ENCODE measurements around the gene MTCL1. TPM values are rescaled to one million over a fixed set of nuclear protein-coding genes. Genes with fewer than 3 reads are reported as not detected.
A peak's percentile ranks its signal among the peaks of the same experiment; 100 is the strongest.

MTCL1 gene
- total RNA-seq (2022) = 297 and 314 TPM in 2 replicates
- Bru-seq, nascent RNA = percentile 99 among the genes with signal in this experiment
- BruChase-seq, experiment 1, labeled RNA remaining after a 6-hour chase = percentile 95 among the genes with signal in this experiment
- BruChase-seq, experiment 2, labeled RNA remaining after a 2-hour chase = percentile 95 among the genes with signal in this experiment
- long read RNA-seq, transcript MTCL1-216 (1 exons, 2,856 nt) = major isoform, 6 of 115 reads
- long read RNA-seq, partial matches to known transcripts = 87 of 115 reads
- long read RNA-seq, other reads (novel, unspliced or antisense) = 22 of 115 reads

GRCh38 chr18:8705238-8705960 is at the start of gene MTCL1:
Gene MTCL1 (plus strand): TSS chr18:8705556. CDS start chr18:8705661, 105 bp downstream.
- no TSS peak for BruUV-seq (replicated peaks)
- peak; percentile 59 for DNase-seq
- CTCF ChIA-PET = interaction anchor here (1.3 to 1.8 kb wide), 2 partner anchors 8 to 16 kb away, joined by 4 to 6 read pairs; no protein-coding TSS in a partner anchor
- intact Hi-C loops (cut with micrococcal nuclease; ENCODE audit: unreplicated experiment) = loop anchor here (5.0 to 10.0 kb wide), 4 partner anchors 42 to 429 kb away; partner anchors contain the start of gene ANKRD12
- Mint-ChIP-seq H3K4me1 (ENCODE audit: low read depth, unreplicated experiment) (peaks cover 52% of the 10 kb centered on the region), H3K27me3 (ENCODE audit: unreplicated experiment) (no peaks in the 10 kb centered on the region), H3K4me3 (ENCODE audit: low read depth, unreplicated experiment) (peak within 1 kb of the TSS; percentile 92), H3K27ac (ENCODE audit: unreplicated experiment) (peak within 1 kb of the TSS; percentile 90), H3K36me3 (ENCODE audit: insufficient read depth, unreplicated experiment) (peaks cover 58% of the 10 kb centered on the region), H3K9me3 (ENCODE audit: low read depth, unreplicated experiment) (no peaks in the 10 kb centered on the region)
- TF ChIP-seq CTCF (IDR thresholded peaks at IDR 0.05; ENCODE audit: unreplicated experiment) = no peak

DNA sequence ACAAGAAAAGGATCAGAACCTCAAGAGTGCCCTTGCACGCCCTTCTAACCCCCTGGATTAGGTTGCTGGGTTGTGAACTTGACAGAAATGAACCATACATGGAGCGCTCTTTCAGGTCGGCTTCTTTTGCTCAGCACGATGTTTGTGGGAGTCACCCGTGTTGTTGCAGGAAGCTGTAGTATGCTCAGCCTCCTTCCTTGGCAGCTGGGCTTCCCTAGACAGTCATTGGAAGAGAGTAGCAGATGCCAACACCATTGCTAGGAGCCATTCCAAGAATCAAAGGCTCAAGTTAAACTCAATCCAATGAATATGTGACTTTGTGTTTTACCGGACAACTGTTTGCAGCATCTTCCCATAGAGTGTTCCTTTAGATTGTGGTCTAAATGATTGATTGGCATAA is 49.1 kb upstream of the MTCL1 start:
- Mint-ChIP-seq H3K27me3 (ENCODE audit: unreplicated experiment) (no peaks in the 10 kb centered on the region), H3K36me3 (ENCODE audit: insufficient read depth, unreplicated experiment) (peaks cover 3% of the 10 kb centered on the region), H3K9me3 (ENCODE audit: low read depth, unreplicated experiment) (no peaks in the 10 kb centered on the region), H3K4me1 (ENCODE audit: low read depth, unreplicated experiment) (peaks cover 5% of the 10 kb centered on the region), H3K4me3 (ENCODE audit: low read depth, unreplicated experiment) (no peak overlapping the region), H3K27ac (ENCODE audit: unreplicated experiment) (no peak overlapping the region)
- TF ChIP-seq CTCF (IDR thresholded peaks at IDR 0.05; ENCODE audit: unreplicated experiment) = no peak
- BruUV-seq (replicated peaks) = no TSS peak
- no peak for DNase-seq
- CTCF ChIA-PET = interaction anchor here (0.6 kb wide), 1 partner anchor 119 kb away, joined by 3 read pairs; no protein-coding TSS in a partner anchor
- intact Hi-C loops (cut with micrococcal nuclease; ENCODE audit: unreplicated experiment) = no loop called here

- intact Hi-C loops (cut with micrococcal nuclease; ENCODE audit: unreplicated experiment) = no loop called here
- peaks cover 3% of the 10 kb centered on the region for H3K36me3 Mint-ChIP-seq (ENCODE audit: insufficient read depth, unreplicated experiment)
- no peak for TF ChIP-seq CTCF (IDR thresholded peaks at IDR 0.05; ENCODE audit: unreplicated experiment)
- no peaks in the 10 kb centered on the region for H3K9me3 Mint-ChIP-seq (ENCODE audit: low read depth, unreplicated experiment)
- DNase-seq = no peak
- peaks cover 9% of the 10 kb centered on the region for H3K4me1 Mint-ChIP-seq (ENCODE audit: low read depth, unreplicated experiment)
- CTCF ChIA-PET = no interaction called here
- BruUV-seq (replicated peaks) = no TSS peak
- H3K27ac Mint-ChIP-seq (ENCODE audit: unreplicated experiment) = no peak overlapping the region
- no peak overlapping the region for H3K4me3 Mint-ChIP-seq (ENCODE audit: low read depth, unreplicated experiment)
- H3K27me3 Mint-ChIP-seq (ENCODE audit: unreplicated experiment) = no peaks in the 10 kb centered on the region
These were observed 48.1 kb upstream of the MTCL1 start for GRCh38 chr18:8657050-8657820.

GRCh38 chr18:8657873-8658470 is 47.4 kb upstream of the MTCL1 start:
- peaks cover 9% of the 10 kb centered on the region for H3K4me1 Mint-ChIP-seq (ENCODE audit: low read depth, unreplicated experiment)
- no peak overlapping the region for H3K4me3 Mint-ChIP-seq (ENCODE audit: low read depth, unreplicated experiment)
- intact Hi-C loops (cut with micrococcal nuclease; ENCODE audit: unreplicated experiment) = no loop called here
- no peaks in the 10 kb centered on the region for H3K9me3 Mint-ChIP-seq (ENCODE audit: low read depth, unreplicated experiment)
- H3K36me3 Mint-ChIP-seq (ENCODE audit: insufficient read depth, unreplicated experiment) = peaks cover 3% of the 10 kb centered on the region
- BruUV-seq (replicated peaks) = no TSS peak
- no peaks in the 10 kb centered on the region for H3K27me3 Mint-ChIP-seq (ENCODE audit: unreplicated experiment)
- no peak for TF ChIP-seq CTCF (IDR thresholded peaks at IDR 0.05; ENCODE audit: unreplicated experiment)
- DNase-seq = no peak
- H3K27ac Mint-ChIP-seq (ENCODE audit: unreplicated experiment) = no peak overlapping the region
- CTCF ChIA-PET = no interaction called here

Data from Calu3 (cell line).